Activated T-helper 1 cell treated with anti-CD3 and anti-CD28 coated beads, Interleukin-2, amount 50 U/mL, for 16 hours (primary cell): ENCODE results near the gene RCOR2.
"Not testable (repeated sequence)": the region's sequence is repeated elsewhere in the genome, so short reads cannot be mapped to it uniquely, and the experiment has no call there.

ENCODE experiments used
- DNase-seq, 2 donors: peaks; one replicate each; pipeline ENCODE4 v3.0.0-alpha.2; 2020; ENCODE audit warnings: low read depth in 1 of 2, low spot score in 1 of 2

RCOR2 gene

DNA sequence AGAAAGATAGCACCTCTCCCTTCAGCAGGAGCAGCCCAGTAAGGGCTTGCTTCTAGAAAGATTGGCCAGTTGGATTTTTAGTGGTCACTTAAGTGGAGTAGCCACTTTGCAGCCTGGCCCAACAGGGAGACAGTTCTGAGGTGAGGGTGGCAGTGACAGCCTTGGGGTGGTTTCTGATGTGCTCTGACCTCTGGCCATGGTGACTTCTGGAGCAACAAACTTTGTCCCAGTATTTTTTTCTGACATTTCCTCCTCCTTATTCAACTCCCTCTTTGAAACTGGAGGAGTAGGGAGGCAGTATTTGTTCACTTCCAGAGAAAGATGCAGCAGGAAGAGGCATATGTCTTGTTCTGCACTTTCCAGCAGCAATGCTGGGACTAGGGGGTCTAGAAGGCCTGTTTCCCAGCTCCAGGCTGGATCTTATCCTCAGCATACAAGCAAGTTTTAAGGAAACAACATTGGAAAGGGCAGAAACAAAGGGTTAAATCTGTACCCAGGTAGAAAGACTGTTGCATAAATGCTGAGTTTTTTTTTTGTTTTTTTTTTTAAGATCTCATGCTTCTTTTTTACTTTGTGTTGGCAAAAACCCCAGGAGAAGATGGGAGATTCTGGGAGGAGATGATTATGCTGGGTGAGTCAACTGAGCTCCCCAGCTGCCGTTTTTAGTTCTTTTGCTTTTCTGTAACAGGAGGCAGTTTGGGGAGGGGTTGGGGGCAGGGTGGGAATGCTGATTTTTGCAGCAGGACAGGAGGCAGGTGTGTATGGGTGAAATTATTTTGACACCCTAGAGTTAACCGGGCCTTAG lies 37.2 kb downstream of the RCOR2 start:
- DNase-seq: no peak

GRCh38 chr11:63877658-63878241 lies 39.2 kb downstream of the RCOR2 start:
- no peak for DNase-seq

DNA sequence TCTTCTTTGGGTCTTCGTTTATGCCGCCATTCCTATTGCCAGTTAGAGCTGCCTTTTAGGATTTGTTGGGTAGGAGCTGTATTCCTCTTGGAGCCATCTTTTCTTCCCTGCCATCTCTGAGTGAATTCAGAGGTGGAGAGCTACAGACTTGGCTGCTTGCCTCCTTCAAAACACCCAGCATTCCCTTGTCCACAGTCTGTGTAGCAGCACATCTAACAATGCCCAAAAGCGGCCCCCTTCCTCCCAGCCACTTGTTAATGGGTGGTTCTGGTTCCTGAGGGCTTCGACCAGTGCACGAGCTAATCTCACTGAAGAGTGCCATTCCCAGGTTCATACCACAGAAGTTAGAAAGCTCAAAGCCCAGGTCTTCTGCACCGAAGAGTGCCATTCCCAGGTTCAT lies 40.3 kb downstream of the RCOR2 start:
- DNase-seq: no peak

- no peak for DNase-seq
These were observed 41.4 kb downstream of the RCOR2 start for GRCh38 chr11:63875506-63876065.

- DNase-seq: no peak
These were observed 42.5 kb downstream of the RCOR2 start for GRCh38 chr11:63874511-63874910.

GRCh38 chr11:63873311-63873710 lies 43.7 kb downstream of the RCOR2 start:
- no peak for DNase-seq

- no peak for DNase-seq
These were observed 44.2 kb downstream of the RCOR2 start for GRCh38 chr11:63872800-63873197.

- DNase-seq: no peak
These were observed 44.8 kb downstream of the RCOR2 start for GRCh38 chr11:63871962-63872799.

DNA sequence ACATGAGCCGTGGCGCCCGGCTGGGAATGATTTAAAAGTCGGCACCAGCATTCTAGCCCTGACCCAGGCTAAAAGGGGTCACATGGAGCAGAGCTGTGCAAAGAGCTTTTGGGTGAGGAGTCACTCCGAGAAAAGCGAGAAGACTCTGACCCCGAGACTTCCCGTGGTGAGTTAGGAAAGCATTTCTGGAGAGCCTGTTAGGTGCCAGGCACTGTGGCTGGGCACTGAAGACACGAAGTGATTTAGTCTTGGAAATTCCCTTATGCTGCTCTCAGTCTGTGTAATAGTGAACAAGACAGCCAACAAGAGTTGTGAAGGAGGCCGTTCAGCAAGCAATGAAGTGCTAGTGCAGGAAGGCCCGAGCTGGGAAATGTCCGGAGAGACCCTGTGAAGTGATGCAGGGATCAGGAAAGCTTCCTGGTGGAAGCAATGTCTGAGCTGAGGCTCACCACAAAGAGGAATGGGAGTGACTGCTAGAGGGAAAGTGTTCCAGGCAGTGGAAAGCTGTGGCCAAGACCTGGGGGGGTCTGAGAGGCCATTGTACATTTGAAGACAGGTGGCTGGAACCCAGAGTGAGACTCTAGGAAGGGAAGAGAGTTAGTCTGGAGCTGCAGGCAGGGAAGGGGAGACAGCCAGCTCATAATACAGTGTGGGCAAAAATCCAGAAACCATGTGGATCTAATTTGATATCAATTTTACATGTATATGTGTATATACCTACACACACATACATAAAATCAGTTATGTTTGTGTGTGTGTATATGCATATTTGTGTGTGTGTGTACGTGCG lies 46.4 kb downstream of the RCOR2 start:
- no peak for DNase-seq

- DNase-seq: peak; percentile 9 to 25
These were observed 47.3 kb downstream of the RCOR2 start for GRCh38 chr11:63869683-63870082.

DNA sequence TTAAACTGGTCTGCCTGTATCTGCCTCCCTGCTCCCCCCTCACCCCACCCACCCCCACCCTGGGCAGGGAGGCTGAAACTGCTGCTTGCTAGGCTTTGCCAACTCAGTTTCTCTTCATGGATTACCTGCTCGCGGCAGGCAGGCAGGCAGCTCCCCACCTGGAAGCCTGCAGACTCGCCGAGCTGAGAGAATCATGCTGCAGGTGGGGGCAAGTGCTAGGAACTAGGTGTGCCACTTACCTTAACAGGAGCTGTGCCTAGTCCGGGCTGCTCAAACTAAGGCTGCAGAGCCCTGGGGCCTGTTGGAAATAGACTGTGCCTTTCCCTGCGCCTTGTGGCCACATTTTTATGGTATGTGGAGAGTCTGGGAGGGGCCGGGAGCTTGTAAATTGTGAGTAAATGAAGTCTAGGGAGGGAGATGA lies 47.8 kb downstream of the RCOR2 start:
- DNase-seq: no peak

GRCh38 chr11:63868399-63869064 lies 48.4 kb downstream of the RCOR2 start:
- DNase-seq: no peak

- no peak for DNase-seq
These were observed 49.5 kb downstream of the RCOR2 start for GRCh38 chr11:63867511-63867910.

- DNase-seq: peak; percentile 30 to 54
These were observed 50.8 kb downstream of the RCOR2 start for GRCh38 chr11:63866211-63866610.

DNA sequence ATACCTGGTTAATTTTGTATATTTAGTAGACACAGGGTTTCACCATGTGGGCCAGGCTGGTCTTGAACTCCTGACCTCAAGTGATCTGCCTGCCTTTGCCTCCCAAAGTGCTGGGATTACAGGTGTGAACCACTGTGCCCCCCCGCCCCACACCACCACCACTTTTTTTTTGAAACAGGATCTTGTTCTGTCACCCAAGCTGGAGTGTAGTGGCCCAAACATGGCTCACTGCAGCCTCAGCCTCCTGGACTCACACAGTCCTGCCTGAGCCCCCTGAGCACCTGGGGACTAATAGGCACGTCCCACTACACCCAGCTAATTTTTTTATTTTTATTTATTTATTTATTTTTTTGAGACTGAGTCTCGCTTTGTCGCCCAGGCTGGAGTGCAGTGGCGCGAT lies 53.3 kb downstream of the RCOR2 start:
- DNase-seq: not testable (repeated sequence)

DNA sequence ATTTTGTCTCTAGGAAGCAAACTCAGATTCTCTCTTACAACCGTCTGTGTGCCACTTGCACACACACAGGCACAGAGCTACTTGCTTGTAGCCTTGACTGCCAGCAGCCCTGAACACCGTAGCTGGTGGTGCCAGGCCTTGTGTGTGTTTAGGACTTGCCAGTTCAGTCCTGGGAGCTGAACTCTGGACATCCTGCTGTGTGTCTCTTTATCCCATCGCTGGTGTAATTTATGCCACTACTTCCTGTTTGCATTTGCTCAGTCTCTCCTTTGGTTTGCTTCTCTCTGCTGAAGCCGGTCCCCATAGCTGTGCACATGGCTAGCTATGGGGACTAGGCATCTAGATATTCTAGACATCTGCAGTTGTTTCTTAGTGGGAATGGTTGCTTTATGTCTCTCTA lies 54.0 kb downstream of the RCOR2 start:
- no peak for DNase-seq
